K562 (cell line): ENCODE data around the gene CCDC85B. TPM values are rescaled to one million over a fixed set of nuclear protein-coding genes. Genes with fewer than 3 reads are reported as not detected.

Experiments used
- ATAC-seq: fragments of 200-7000 bp; cut with Tn5 transposase; 3 replicates; pipeline ENCODE4 v1.9.1; 2020; ENCODE audit warnings: moderate library complexity
- BruUV-seq: library from RNA; stranded (reverse); fragments of 400-500 nt; replicated peaks from 2 replicates; lab custom pipeline; 2021; lab: Mats Ljungman, UMichigan
- CTCF ChIA-PET: fragments of 300-600 bp; formaldehyde crosslinking; extraction: SDS; loops from one replicate; lab custom pipeline; 2021; ENCODE audit warnings: low intra/inter-chr PET ratio; lab: Yijun Ruan, JAX
- POLR2A ChIA-PET: fragments of 300-600, 350-650 bp; sonication (Branson Sonifier 250); formaldehyde crosslinking; extraction: SDS; loops from one replicate; lab custom pipeline; 2021; ENCODE audit warnings: antibody characterized with exemption, inconsistent platforms; lab: Yijun Ruan, JAX
- DNase-seq, 4 experiments: peaks; one replicate each; pipeline versions ENCODE4 v3.0.0 to v3.0.0-alpha.2; 2011 to 2018; ENCODE audit warnings: low spot score in 3 of 4, mixed read lengths in 3 of 4; ENCODE audit errors: extremely low read depth in 1 of 4
- FAIRE-seq: peaks from 2 replicates; lab custom pipeline; 2011; peaks lifted over from hg19 to GRCh38; lab: Jason Lieb, UNC
- H2AFZ ChIP-seq: 2 replicates; pipeline ENCODE4 v1.6.0; 2011; ENCODE audit warnings: low read depth, low read length, control low read depth, inconsistent platforms
- H3K27ac ChIP-seq: fragments of 200-600 bp; 3 replicates; pipeline ENCODE4 v1.8.0; 2011; ENCODE audit warnings: low read depth, mild to moderate bottlenecking, control low read depth, inconsistent platforms, low read length, moderate library complexity, mixed read lengths; ENCODE audit errors: extremely low read depth
- H3K27me3 ChIP-seq, 2 experiments: fragments of 300-600 bp in 1 of 2; 2 replicates in 1 of 2; 3 replicates in 1 of 2; pipeline versions ENCODE4 v1.6.0 to v1.8.0; 2011; ENCODE audit warnings: inconsistent platforms in 2 of 2, low read length in 2 of 2, mild to moderate bottlenecking in 1 of 2, mixed read lengths in 1 of 2, moderate library complexity in 1 of 2; ENCODE audit not compliant: control insufficient read depth in 2 of 2, insufficient read depth in 2 of 2
- H3K36me3 ChIP-seq: fragments of 300-600 bp; 3 replicates; pipeline ENCODE4 v1.8.0; 2011; ENCODE audit warnings: mild to moderate bottlenecking, low read length, inconsistent platforms; ENCODE audit not compliant: control insufficient read depth, insufficient read depth
- H3K4me1 ChIP-seq, 2 experiments: fragments of 200-600 bp in 1 of 2; replicated peaks in 1 of 2; 2 replicates in 1 of 2; 3 replicates in 1 of 2; pipeline versions ENCODE4 v1.5.1 to v1.8.0; 2011; ENCODE audit warnings: inconsistent platforms in 2 of 2, low read length in 2 of 2, mild to moderate bottlenecking in 1 of 2, mixed read lengths in 1 of 2, moderate library complexity in 1 of 2; ENCODE audit not compliant: control insufficient read depth in 2 of 2, insufficient read depth in 2 of 2
- H3K4me2 ChIP-seq: 2 replicates; pipeline ENCODE4 v1.6.1; 2011; ENCODE audit warnings: low read length, control low read depth, inconsistent platforms, mixed read lengths; ENCODE audit not compliant: insufficient read depth
- H3K4me3 ChIP-seq: fragments of 200-600 bp; sonication (generic), shearing (Covaris generic); 2 replicates; pipeline ENCODE4 v1.5.1; 2016; ENCODE audit warnings: control low read depth, inconsistent platforms
- H3K79me2 ChIP-seq: fragments of 200-600 bp; 3 replicates; pipeline ENCODE4 v1.8.0; 2011; ENCODE audit warnings: low read length, inconsistent platforms; ENCODE audit not compliant: control insufficient read depth, insufficient read depth
- H3K9ac ChIP-seq, 2 experiments: 2 replicates each; pipeline versions ENCODE4 v1.6.0 to v1.6.1; 2011; ENCODE audit warnings: low read depth in 2 of 2, low read length in 2 of 2, control low read depth in 1 of 2, inconsistent platforms in 1 of 2, mild to moderate bottlenecking in 1 of 2, mixed read lengths in 1 of 2; ENCODE audit not compliant: insufficient read depth in 1 of 2
- H3K9me1 ChIP-seq: one replicate; pipeline ENCODE4 v1.6.0; 2011; ENCODE audit warnings: inconsistent platforms, mild to moderate bottlenecking, low read length, moderate library complexity; ENCODE audit not compliant: control insufficient read depth, insufficient read depth
- H3K9me3 ChIP-seq: replicated peaks from 2 replicates; pipeline ENCODE4 v1.5.1; 2011; ENCODE audit warnings: low read depth, low read length, inconsistent platforms; ENCODE audit not compliant: control insufficient read depth, insufficient read depth
- H4K20me1 ChIP-seq: replicated peaks from 2 replicates; pipeline ENCODE4 v1.6.1; 2011; ENCODE audit warnings: low read length, inconsistent platforms, mixed read lengths; ENCODE audit not compliant: control insufficient read depth, insufficient read depth
- FOXK1 ChIP-seq: sonication (generic); formaldehyde crosslinking; IDR thresholded peaks from 2 replicates; pipeline ENCODE4 v1.8.0; 2022; ENCODE audit warnings: missing genetic modification reagents, mild to moderate bottlenecking, borderline replicate concordance
- RFX5 ChIP-seq: IDR thresholded peaks from 2 replicates; pipeline ENCODE4 v1.6.1; 2011; ENCODE audit warnings: low read depth, mild to moderate bottlenecking, improper control_type of control experiment, low read length
- WGBS: fragments of 100-300 bp; shearing (Covaris generic); methylation state at CpG from one replicate; pipeline ENCODE4 v1.1.6; 2016; ENCODE audit warnings: low coverage, mixed read lengths; ENCODE audit not compliant: insufficient coverage; ENCODE audit errors: missing lambda C conversion rate; 5-methylcytosine and 5-hydroxymethylcytosine counted together
- in situ Hi-C: fragments of 300-500 bp; cut with MboI; formaldehyde crosslinking; loops from 4 replicates; pipeline ENCODE4 v1.15.0; 2018; ENCODE audit warnings: inconsistent platforms, mixed read lengths
- intact Hi-C: fragments of 100-400 bp; cut with micrococcal nuclease; formaldehyde crosslinking; loops from 2 replicates; pipeline ENCODE4 v1.14.2; 2022
- polyA plus RNA-seq, 8 experiments: library from polyadenylated mRNA; depleted of rRNA in 4 of 8; stranded (reverse) in 5 of 8; unstranded in 3 of 8; fragments of >200 nt; fragmentation: Nextera tagmentation in 2 of 8; fragmentation: Illumina TruSeq in 1 of 8; extraction: Ambion mirVana in 2 of 8; extraction: Trizol in 1 of 8; gene quantifications; 2 replicates each; pipeline versions ENCODE4 v1.2.1 to v1.2.3, GENCODE V29; 2011 to 2014; ENCODE audit warnings: inconsistent platforms in 1 of 8, missing spikeins in 1 of 8
- total RNA-seq, 7 experiments: library from RNA; depleted of rRNA in 6 of 7; stranded (reverse); fragments of >200 nt in 6 of 7; fragmentation: Illumina TruSeq in 2 of 7; extraction: Trizol in 2 of 7; gene quantifications; 2 replicates each; pipeline versions ENCODE4 v1.2.1 to v1.2.3, GENCODE V29; 2011 to 2021; ENCODE audit warnings: low replicate concordance in 1 of 7
- TF ChIP-seq, protein P1 (sequence below), 2 experiments: fragments of 450-650 bp; formaldehyde crosslinking in 1 of 2; IDR thresholded peaks; 2 replicates each; pipeline versions ENCODE4 v1.4.0 to v1.6.1; 2014 to 2020; ENCODE audit warnings: mild to moderate bottlenecking in 2 of 2, borderline replicate concordance in 1 of 2, low read depth in 1 of 2

Gene CCDC85B
- total and polyA plus RNA-seq, 9 of the 15 experiments (the other 6 are each of a cell fraction or from before 2014, with no cell fraction given), result 0.14 to 138 (median 6.2) TPM

DNA sequence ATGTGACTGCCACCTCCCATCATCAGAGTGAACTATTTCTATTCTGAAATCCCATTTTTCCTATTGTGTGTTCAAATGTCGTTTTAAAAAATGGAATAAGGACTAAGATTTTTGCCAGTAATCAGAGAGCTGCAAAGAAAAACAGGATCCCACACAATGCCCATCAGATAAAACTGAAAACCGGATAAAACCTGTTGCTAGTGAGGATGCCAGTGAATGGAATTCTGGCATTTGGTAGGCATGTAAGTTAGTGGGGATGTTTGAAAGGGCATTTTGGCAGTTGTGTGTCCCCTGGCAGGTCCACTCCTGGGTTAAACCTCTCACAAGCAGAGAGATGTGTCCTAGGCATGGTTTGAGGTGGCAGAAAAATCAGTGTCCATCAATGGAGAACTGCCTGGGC lies 34.9 kb downstream of the CCDC85B start:
- no peaks in the 10 kb centered on the region for H4K20me1 ChIP-seq
- H2AFZ ChIP-seq, result no peak overlapping the region
- FAIRE-seq, result no peak
- no peaks in the 10 kb centered on the region for H3K27me3 ChIP-seq
- no peaks in the 10 kb centered on the region for H3K9me3 ChIP-seq
- H3K27ac ChIP-seq, result no peak overlapping the region
- TF ChIP-seq RFX5 (no peak), FOXK1 (CRISPR knock-in tag) (no peak)
- TF ChIP-seq, protein P1, sequence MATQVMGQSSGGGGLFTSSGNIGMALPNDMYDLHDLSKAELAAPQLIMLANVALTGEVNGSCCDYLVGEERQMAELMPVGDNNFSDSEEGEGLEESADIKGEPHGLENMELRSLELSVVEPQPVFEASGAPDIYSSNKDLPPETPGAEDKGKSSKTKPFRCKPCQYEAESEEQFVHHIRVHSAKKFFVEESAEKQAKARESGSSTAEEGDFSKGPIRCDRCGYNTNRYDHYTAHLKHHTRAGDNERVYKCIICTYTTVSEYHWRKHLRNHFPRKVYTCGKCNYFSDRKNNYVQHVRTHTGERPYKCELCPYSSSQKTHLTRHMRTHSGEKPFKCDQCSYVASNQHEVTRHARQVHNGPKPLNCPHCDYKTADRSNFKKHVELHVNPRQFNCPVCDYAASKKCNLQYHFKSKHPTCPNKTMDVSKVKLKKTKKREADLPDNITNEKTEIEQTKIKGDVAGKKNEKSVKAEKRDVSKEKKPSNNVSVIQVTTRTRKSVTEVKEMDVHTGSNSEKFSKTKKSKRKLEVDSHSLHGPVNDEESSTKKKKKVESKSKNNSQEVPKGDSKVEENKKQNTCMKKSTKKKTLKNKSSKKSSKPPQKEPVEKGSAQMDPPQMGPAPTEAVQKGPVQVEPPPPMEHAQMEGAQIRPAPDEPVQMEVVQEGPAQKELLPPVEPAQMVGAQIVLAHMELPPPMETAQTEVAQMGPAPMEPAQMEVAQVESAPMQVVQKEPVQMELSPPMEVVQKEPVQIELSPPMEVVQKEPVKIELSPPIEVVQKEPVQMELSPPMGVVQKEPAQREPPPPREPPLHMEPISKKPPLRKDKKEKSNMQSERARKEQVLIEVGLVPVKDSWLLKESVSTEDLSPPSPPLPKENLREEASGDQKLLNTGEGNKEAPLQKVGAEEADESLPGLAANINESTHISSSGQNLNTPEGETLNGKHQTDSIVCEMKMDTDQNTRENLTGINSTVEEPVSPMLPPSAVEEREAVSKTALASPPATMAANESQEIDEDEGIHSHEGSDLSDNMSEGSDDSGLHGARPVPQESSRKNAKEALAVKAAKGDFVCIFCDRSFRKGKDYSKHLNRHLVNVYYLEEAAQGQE (IDR thresholded peaks at IDR 0.05; ENCODE audit: borderline replicate concordance), result peak; percentile 28
- TF ChIP-seq, protein P1 (CRISPR knock-in tag; IDR thresholded peaks at IDR 0.05; ENCODE audit: low read depth), result no peak
- in situ Hi-C loops (no loop called here), intact Hi-C loops (no loop called here)
- H3K4me2 ChIP-seq, result no peak overlapping the region
- no peak for ATAC-seq
- H3K9me1 ChIP-seq, result no peaks in the 10 kb centered on the region
- peaks cover 20% of the 10 kb centered on the region; the same call in 1 of the 3 replicates for H3K36me3 ChIP-seq
- BruUV-seq, result no TSS peak
- peaks cover 15 to 40% of the 10 kb centered on the region in 2 experiments for H3K4me1 ChIP-seq
- no peak overlapping the region for H3K9ac ChIP-seq
- no peak for DNase-seq
- no peak overlapping the region for H3K4me3 ChIP-seq
- 15% methylated on average over 2 of the region's 2 CpGs for WGBS
- CTCF ChIA-PET, result no interaction called here
- H3K79me2 ChIP-seq, result peaks cover 2% of the 10 kb centered on the region; the same call in 1 of the 3 replicates
- POLR2A ChIA-PET, result interaction anchor here (0.7 to 1.6 kb wide), 3 partner anchors 33 to 260 kb away, joined by 3 to 5 read pairs (median 3); no protein-coding TSS in a partner anchor
